ENCODE data around the gene BSN.

- no peak for TF ChIP-seq POLR2A (IDR thresholded peaks at IDR 0.05; ENCODE audit: low read depth, low read length)
- no peak for TF ChIP-seq SPI1 (IDR thresholded peaks at IDR 0.05; ENCODE audit: low read depth, low read length)
Measured at GRCh38 chr3:49518441-49518840, 35.8 kb upstream of the BSN start.

Measured in GM12891 (cell line).